ENCODE measurements around the gene HLX.

GRCh38 chr1:220917101-220917500 lies 37.9 kb downstream of the HLX start:
- TF ChIP-seq POLR2A (IDR thresholded peaks at IDR 0.05), result no peak
- TF ChIP-seq, protein P1, sequence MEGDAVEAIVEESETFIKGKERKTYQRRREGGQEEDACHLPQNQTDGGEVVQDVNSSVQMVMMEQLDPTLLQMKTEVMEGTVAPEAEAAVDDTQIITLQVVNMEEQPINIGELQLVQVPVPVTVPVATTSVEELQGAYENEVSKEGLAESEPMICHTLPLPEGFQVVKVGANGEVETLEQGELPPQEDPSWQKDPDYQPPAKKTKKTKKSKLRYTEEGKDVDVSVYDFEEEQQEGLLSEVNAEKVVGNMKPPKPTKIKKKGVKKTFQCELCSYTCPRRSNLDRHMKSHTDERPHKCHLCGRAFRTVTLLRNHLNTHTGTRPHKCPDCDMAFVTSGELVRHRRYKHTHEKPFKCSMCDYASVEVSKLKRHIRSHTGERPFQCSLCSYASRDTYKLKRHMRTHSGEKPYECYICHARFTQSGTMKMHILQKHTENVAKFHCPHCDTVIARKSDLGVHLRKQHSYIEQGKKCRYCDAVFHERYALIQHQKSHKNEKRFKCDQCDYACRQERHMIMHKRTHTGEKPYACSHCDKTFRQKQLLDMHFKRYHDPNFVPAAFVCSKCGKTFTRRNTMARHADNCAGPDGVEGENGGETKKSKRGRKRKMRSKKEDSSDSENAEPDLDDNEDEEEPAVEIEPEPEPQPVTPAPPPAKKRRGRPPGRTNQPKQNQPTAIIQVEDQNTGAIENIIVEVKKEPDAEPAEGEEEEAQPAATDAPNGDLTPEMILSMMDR (IDR thresholded peaks at IDR 0.05), result no peak
- no peak for TF ChIP-seq POLR2AphosphoS5 (IDR thresholded peaks at IDR 0.05)
